ENCODE data around the gene GRK2. TPM values are rescaled to one million over a fixed set of nuclear protein-coding genes. Genes with fewer than 3 reads are reported as not detected.
A peak's percentile ranks its signal among the peaks of the same experiment; 100 is the strongest.

Gene GRK2
- total and polyA plus RNA-seq, 2 donors (not counting 3 experiments of a cell fraction or from before 2014, with no cell fraction given) = 57.9 to 62.3 TPM

DNA sequence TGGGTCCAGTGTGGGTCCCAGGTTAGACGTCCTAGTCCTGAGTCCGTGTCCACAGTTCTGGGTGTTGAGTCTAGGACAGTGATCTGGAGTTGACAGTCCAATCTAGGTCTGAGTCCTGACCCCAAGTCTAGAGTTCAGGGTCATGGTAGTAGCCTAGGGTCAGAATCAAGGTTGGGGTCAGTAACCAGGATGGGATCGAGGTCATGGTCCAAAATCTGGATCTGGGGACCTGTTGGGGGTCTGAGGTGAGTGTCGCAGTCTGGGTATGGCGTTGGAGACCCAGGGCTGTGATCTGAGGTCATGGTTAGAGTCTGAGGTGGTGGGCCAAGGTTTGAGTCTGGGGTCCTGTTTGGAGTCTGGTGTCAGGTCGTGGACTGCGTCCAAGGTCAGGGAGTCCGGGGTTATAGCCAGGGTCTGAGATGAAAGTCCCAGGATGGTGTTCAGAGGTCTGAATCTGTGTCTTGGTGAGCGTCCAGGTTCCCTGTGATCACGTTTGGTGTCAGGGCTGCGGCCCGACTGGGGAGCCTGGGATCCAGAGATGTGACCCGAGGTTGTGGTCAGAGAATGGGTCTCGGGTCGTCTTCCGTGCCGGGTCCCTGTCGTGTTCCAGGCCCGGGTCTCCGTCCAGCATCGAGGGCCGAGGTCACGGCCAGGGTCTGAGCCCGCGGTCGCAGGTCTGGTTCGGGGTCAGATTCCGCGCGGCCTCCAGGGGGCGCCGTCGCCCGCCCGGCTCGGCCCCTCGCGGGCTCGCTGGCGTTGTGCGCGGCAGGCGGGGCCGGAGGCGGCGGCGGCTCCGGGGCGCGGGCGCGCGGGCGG, 432 bp upstream of the GRK2 start:
- Histone ChIP-seq H3K27me3 (ENCODE audit: control insufficient read depth in 2 of 2, insufficient read depth in 2 of 2, low read length in 2 of 2) (no peaks in the 10 kb centered on the region), H3K27ac (ENCODE audit: insufficient read depth, low read depth, low read length) (no peak overlapping the region), H3K9me1 (replicated peaks; ENCODE audit: control insufficient read depth, extremely low read depth, insufficient read depth, low read length) (no peaks in the 10 kb centered on the region), H2AFZ (ENCODE audit: low read depth, low read length) (peak overlapping the region; percentile 29), H3K4me1 (ENCODE audit: control insufficient read depth, extremely low read depth, insufficient read depth, low read length) (peaks cover 37% of the 10 kb centered on the region), H3K4me3 (replicated peaks in 1 of 3; ENCODE audit: insufficient read depth in 1 of 3, low read depth in 1 of 3, low read length in 3 of 3) (no peak overlapping the region), H3K4me2 (ENCODE audit: insufficient read depth, low read length) (no peak overlapping the region), H3K36me3 (ENCODE audit: control insufficient read depth in 2 of 2, extremely low read depth in 1 of 2, insufficient read depth in 2 of 2, low read length in 2 of 2) (peaks cover 0 to 2% of the 10 kb centered on the region in 2 experiments), H4K20me1 (replicated peaks; ENCODE audit: control insufficient read depth, extremely low read depth, insufficient read depth, low read length) (no peaks in the 10 kb centered on the region), H3K9me3 (replicated peaks; ENCODE audit: control insufficient read depth, insufficient read depth, low read length) (no peaks in the 10 kb centered on the region), H3K9ac (replicated peaks; ENCODE audit: extremely low read depth, insufficient read depth, low read length) (no peak overlapping the region), H3K79me2 (ENCODE audit: control insufficient read depth, insufficient read depth, low read length) (peaks cover 41% of the 10 kb centered on the region)
- dilution Hi-C loops (cut with MboI; ENCODE audit: extremely low pct_ligation_motif_present, low sequenced_read_pairs) = no loop called here
- intact Hi-C loops (cut with micrococcal nuclease) = loop anchor here (1.0 to 10.0 kb wide), 3 partner anchors 22 to 239 kb away; partner anchors contain the start of genes CDK2AP2 and PITPNM1
- TF ChIP-seq POLR2AphosphoS5 (IDR thresholded peaks at IDR 0.05; ENCODE audit: insufficient read depth, low read depth, low read length) = no peak
- TF ChIP-seq, protein P1, sequence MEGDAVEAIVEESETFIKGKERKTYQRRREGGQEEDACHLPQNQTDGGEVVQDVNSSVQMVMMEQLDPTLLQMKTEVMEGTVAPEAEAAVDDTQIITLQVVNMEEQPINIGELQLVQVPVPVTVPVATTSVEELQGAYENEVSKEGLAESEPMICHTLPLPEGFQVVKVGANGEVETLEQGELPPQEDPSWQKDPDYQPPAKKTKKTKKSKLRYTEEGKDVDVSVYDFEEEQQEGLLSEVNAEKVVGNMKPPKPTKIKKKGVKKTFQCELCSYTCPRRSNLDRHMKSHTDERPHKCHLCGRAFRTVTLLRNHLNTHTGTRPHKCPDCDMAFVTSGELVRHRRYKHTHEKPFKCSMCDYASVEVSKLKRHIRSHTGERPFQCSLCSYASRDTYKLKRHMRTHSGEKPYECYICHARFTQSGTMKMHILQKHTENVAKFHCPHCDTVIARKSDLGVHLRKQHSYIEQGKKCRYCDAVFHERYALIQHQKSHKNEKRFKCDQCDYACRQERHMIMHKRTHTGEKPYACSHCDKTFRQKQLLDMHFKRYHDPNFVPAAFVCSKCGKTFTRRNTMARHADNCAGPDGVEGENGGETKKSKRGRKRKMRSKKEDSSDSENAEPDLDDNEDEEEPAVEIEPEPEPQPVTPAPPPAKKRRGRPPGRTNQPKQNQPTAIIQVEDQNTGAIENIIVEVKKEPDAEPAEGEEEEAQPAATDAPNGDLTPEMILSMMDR (IDR thresholded peaks at IDR 0.05; ENCODE audit: extremely low read depth in 1 of 2, insufficient read depth in 1 of 2, low read depth in 1 of 2, low read length in 2 of 2) = peak; percentile 62 to 79
- ChIA-PET POLR2A (no interaction called here), CTCF (interaction anchor here (0.9 to 4.9 kb wide), 11 partner anchors 12 to 185 kb away, joined by 4 to 151 read pairs (median 10); partner anchors contain the start of gene ANKRD13D)
- peak; percentile 45 for DNase-seq (ENCODE audit: low read depth, low spot score)
- FAIRE-seq = peak; percentile 31
- no TSS peak for BruUV-seq (replicated peaks)
